GM19025 (cell line): ENCODE data around the gene FOXL3.
"Not testable (repeated sequence)": the region's sequence is repeated elsewhere in the genome, so short reads cannot be mapped to it uniquely, and the experiment has no call there.

Experiments
- ATAC-seq: cut with Tn5 transposase; IDR thresholded peaks from one replicate; pipeline ENCODE4 v1.9.1; 2021; ENCODE audit warnings: mild to moderate bottlenecking, low read depth, moderate library complexity; ENCODE audit not compliant: unreplicated experiment

Gene FOXL3

DNA sequence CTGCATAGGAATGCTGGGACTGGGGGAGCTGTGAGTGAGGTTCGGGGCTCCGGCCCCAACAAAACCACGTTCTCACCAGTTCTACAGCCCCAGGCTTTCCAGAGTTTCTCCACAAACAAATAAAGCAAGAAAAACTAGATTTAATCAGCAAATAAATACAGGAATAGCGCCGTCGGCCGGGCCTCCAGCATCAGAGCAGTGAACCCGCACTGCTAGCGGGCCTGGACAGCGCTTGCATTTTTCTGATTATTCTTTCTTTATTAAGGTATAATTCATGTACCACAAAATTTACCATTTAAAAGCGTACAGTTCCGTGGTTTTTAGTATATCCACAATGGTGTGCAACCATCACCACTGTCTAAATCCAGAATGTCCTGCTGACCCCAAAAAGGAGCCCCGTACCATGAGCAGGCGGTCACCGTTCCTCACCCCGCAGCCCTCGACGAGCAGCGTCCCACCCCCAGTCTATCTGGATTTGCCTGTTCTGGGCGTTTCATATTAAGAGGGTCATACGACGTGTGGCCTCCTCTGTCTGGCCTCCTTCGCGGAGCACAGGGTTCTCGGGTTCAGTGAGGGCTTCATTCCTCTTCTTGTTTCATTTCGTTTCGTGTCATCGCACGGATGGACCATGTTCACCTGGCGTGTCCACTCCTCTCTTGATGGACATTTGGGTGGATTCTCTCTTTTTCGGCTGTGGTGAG lies 35.5 kb upstream of the FOXL3 start:
- ATAC-seq = no peak

DNA sequence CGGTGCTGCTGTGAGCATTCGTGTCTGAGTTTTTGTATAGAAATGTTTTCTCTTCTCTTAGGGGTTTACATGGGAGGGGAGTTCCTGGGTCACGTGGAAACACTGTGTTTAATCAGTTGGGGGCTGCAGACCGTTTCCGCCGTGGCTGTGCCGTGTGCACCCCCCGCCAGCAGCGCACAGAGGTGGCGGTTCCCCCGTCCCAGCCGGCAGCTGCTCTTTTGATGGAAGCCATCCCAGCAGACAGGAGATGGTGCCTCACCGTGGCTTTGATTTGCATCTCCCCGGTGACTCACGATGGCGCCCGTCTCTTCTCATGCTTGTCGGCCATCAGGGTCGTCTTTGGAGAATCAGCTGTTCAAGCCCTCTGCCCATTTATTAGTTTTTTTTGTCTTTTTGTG lies 34.9 kb upstream of the FOXL3 start:
- ATAC-seq = no peak

DNA sequence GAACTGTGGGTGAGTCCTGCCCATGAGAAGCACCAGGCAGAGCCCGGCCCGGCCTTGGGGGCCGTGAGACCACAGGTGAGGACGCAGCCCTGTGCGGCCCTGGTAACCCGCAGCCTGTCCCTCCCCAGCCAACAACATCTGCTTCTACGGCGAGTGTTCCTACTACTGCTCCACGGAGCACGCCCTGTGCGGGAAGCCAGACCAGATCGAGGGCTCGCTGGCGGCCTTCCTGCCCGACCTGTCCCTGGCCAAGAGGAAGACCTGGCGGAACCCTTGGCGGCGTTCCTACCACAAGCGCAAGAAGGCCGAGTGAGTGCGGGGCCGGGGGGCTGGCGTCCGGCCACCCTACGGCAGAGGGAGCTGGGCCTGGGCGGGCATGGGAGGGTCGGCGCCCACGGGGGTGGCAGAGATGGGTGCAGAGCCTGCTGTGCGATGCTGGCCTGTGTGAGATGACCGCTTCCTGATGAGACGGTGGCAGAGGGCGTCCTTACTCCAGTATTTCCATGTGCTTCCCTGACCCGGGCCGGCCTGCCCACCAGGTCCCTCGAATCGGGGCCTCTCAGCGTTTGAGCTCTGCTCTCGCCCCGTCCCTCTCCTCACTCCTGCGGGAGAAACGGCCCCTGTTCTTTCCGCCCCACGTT lies 34.1 kb upstream of the FOXL3 start:
- no peak for ATAC-seq

DNA sequence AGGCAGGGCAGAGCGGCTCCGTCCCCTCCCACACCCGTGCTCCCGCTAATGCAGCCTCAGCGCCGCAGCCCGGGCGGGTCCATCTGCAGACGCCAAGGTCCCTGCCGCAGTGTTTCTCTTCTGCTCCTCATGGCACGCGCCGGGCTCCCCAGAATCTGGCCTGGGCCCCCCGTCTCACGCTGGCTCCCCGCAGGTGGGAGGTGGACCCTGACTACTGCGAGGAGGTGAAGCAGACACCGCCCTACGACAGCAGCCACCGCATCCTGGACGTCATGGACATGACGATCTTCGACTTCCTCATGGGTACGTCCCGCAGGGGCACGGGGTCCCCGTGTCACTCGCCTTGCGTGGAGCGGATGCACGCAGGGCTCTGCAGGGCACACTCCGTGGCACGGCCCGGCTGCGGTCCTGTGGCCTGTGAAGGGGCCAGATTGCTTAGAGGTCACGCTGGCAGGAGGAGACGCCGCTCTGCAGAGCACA lies 33.5 kb upstream of the FOXL3 start:
- no peak for ATAC-seq

DNA sequence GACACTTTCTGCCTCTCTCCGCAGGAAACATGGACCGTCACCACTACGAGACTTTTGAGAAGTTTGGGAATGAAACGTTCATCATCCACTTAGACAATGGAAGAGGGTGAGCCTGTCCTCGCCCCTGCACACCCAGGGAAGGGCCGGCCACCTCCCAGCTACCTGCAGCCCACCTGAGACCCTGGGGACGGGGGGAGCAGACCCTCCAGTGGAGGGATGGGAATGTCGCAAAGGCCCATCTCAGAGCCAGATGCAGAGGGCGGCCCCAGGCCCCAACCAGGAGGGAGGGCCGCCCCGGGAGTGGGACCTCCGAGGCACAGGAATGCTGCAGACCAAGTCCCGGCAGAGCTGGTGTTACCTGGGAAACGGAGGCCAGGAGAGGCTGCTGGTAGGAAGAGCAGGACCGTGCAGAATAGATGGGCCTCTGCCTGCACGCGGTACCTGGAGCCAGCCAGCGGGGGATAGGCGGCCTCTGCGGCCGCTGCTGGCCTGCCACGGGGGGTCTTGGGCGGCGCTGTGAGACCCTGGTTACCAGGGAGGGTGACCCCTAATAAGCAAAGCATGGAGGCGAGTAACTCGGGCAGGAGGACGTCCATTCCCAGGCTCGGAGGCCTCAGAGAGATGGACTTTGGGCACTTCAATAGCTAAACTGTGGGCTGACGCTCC lies 32.9 kb upstream of the FOXL3 start:
- no peak for ATAC-seq

DNA sequence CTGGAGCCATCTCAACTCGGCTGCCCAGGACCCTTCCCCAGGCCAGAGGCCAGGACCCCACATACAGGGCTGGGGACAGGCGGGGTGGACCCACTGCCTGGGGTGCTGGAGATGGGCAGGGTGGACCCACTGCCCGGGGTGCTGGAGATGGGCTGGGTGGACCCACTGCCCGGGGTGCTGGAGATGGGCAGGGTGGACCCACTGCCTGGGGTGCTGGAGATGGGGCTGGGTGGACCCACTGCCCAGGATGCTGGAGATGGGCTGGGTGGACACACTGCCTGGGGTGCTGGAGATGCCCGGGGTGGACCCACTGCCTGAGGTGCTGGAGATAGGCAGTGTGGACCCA lies 32.4 kb upstream of the FOXL3 start:
- no peak for ATAC-seq

DNA sequence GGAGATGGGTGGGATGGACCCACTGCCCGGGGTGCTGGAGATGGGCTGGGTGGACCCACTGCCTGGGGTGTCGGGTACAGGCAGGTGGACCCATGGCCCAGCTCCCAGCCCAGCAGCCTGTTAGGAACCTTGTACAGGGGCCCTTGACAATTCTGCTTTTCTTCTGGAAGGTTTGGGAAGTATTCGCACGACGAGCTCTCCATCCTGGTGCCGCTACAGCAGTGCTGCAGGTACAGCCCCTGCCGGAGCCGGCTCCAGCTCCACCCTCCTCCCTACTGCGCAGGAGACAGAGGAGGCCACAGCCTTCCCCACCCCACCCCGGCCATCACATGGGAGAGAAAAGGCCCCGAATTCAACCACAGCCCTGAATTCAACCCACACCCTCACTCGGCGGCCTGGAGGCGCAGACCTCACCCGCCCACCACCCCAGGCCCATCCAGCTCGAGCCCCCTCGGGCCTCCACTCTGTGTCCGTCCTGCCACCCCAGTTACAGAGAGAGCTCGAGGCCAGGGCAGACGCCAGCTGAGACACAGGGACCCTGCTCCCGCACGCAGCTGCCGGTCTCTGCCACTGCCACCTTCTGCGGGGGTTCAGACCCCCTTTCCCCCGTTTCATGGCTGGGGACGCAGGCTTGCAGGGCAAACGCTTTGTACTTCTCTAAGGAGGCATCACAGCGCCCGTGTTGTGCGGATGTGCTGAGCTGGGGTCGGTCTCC lies 31.3 kb upstream of the FOXL3 start:
- no peak for ATAC-seq

DNA sequence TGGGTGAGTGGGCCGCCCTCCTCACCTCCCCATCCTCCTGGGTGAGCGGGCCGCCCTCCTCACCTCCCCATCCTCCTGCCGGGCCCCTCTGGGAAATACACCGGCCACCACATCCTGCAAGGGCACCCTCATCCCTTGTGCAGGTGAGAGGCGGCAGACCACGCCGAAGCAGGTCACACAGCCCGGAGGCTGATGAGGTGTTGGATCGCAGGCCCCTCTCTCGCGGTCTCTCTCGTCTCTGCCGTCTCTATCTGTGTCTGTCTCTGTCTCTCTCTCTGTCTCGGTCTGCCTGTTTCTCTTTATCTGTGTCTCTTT lies 30.8 kb upstream of the FOXL3 start:
- ATAC-seq = no peak

DNA sequence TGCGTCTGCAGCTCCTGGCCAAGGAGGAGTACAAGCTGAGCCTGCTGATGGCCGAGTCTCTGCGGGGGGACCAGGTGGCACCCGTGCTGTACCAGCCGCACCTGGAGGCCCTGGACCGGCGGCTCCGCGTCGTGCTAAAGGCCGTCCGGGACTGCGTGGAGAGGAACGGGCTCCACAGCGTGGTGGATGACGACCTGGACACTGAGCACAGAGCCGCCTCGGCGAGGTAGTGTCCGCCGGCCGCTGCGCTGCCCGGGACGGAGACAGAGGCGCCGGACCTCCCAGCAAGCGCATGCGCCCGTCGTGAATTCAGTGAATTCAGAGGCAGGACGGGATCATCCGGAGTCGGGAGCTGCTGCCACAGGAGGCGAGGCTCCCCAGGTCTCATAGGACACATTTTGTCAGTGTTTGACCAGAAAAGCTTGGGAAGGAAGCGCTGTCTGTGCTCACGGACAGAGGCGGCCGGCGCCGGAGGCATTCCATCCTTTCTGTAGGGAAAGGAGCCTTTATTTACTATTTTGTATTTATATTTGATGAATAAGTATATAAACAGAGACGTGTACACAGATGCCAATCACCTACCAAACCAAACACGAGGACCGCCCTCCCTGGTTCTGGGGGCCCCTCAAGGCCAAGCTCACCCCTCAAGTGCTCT lies 30.1 kb upstream of the FOXL3 start:
- no peak for ATAC-seq

DNA sequence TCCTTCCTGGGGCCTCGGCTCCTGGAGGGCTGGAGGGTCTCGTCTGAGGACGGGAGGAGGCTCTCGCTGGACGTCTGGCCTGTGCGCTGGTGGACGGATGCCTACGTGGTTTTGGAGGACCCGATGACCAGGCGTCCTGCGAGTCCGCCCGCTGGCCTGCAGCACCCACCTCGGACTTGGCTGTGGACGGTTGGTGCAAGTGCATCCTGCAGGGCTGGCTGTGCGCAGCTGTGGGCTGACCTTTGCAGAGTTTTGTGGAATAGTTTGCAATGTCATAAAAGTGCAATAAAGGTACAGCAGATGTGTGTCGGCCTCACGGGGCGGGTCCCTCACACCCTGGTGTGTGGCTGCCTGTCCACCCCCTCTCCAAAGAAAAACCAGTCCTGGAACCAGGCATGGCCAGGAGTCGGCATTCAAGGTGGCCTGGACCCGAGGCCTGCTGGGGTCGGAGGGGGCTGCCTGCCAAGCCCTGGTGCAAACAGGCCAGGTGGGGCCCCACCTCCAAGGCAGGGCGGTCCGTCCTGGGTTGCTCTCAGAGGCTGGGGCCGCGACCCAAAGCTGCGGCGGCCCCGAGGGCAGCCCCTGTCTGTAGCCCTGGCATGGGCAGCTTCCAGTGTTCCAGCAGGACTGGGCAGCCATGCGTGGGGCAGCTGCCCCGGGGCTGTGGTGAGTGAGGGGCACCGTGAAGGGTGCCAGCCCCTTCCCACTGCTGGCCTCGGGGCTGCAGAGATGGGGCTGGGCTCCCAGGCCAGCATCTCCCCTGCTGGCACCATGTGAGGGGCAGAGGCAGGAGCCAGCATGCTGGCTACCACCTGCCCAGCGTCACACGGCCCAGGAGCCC lies 29.3 kb upstream of the FOXL3 start:
- ATAC-seq = no peak

DNA sequence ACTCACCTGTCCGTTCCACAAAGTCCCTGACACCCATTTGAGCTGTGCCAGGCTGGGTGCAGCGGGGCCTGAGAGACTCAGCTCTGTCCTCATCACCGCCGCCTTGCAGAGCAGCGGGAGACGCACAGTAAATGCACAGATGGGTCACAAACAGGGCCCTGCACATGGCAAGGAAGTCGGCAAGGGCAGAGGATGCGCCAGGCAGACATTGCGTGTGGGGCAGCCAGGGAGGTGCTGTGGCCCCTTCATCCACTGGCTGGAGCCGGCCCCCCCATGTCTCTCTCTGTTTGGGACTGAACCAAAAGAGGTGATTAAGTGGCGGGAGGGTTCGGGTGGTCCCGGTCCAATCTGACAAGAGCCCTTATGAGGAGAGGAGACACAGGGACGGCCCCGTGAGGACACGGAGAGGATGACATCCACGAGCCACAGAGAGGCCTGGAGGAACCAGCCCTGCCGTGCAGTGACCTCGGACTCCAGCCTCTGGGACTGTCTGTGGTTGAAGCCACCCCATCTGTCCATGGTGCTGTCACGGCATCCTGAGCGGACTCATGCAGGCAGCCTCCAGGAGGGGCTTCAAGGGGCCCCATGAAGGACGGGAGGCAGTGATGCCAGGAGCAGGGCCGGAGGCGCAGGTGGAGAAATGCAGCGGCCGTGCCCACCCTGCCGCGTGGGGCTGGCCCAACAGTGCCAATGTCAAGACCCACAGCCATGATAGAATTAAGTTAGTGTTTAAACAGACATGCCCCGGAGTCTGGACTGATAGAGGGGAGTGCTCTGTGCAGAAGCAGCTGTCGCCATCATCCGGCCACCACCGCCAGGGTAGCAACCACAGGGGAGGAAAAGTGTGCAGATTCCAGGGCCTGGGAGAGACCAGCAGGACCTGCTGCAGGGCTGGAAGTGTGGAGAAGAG lies 28.4 kb upstream of the FOXL3 start:
- no peak for ATAC-seq

DNA sequence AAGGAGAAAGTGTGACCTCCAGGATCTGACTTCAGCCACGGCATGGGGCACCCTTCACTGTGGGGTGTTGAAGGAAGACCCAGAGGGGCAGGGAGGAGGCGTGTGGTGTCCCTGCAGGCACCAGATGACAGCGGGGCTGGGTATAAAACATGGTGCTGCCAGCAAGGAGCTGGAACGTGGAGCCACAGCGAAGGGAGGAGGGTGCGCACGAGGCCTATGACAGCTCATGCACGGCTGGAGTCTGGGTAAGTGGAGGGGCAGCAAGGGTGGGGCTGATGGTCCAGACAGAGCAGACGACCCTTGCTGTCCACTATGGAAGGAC lies 27.8 kb upstream of the FOXL3 start:
- no peak for ATAC-seq

DNA sequence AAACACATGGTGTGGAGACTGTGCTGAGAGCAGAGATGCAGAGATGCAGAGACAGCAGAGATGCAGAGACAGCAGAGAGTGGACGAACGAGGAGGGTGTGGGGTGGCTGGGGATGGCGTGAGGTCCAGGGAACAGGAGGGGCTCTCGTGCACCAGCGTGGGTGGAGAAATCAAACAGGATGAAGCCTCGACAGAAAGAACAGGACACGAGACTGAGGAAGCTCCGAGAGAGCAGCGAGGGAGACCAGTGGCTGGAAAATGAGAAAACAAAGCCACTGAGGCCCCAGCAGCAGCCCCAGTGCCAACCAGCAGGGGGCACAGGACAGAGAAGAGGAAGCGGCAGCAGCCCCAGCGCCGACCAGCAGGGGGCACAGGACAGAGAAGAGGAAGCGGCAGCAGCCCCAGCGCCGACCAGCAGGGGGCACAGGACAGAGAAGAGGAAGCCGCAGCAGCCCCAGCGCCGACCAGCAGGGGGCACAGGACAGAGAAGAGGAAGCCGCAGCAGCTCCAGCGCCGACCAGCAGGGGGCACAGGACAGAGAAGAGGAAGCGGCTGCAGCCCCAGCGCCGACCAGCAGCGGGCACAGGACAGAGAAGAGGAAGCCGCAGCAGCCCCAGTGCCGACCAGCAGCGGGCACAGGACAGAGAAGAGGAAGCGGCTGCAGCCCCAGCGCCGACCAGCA lies 27.2 kb upstream of the FOXL3 start:
- ATAC-seq = not testable (repeated sequence)

DNA sequence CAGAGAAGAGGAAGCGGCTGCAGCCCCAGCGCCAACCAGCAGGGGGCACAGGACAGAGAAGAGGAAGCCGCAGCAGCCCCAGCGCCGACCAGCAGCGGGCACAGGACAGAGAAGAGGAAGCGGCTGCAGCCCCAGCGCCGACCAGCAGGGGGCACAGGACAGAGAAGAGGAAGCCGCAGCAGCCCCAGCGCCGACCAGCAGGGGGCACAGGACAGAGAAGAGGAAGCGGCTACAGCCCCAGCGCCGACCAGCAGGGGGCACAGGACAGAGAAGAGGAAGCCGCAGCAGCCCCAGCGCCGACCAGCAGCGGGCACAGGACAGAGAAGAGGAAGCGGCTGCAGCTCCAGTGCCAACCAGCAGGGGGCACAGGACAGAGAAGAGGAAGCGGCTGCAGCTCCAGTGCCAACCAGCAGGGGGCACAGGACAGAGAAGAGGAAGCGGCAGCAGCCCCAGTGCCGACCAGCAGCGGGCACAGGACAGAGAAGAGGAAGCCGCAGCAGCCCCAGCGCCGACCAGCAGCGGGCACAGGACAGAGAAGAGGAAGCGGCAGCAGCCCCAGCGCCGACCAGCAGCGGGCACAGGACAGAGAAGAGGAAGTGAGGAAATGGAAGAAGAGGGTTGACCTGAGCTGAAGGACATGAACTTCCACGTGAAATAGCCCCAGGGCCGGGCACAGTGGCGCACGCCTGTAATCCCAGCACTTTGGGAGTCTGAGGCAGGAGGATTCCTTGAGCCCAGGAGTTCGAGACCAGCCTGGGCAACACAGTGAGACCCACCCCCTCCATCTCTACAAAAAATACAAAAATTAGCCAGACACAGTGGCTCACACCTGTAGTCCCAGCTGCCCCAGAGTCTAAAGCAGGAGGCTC lies 26.3 kb upstream of the FOXL3 start:
- not testable (repeated sequence) for ATAC-seq

DNA sequence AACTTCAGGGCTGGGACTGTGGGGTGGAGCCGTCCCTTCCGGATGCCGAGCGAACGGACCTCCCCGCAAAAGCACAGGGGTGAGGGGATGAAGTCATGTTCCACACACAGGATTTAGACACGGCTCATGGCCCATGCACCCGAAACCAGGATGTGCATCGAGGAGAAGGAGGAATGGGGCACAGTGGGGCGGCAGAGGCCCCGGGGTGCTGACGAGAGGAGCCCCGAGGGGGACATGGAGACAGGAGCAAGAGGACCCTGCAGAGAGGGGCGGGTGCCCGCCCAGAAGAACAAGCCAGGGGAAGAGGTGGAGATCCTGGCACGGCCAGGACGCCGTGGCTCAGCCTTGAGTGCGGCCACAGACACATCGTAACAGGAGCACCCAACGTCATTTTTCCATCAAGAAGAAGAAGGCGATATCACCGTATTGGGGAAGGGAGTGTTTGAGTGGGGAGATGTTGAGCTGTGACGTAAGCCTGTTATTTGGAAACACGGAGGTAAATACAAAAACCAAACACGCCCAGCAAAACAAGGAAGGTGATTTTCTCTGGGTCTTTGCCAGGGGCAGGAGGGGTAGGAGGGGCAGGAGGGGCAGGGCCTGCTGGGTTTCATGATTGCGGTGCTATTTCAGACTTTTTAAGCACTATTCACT lies 25.3 kb upstream of the FOXL3 start:
- no peak for ATAC-seq

DNA sequence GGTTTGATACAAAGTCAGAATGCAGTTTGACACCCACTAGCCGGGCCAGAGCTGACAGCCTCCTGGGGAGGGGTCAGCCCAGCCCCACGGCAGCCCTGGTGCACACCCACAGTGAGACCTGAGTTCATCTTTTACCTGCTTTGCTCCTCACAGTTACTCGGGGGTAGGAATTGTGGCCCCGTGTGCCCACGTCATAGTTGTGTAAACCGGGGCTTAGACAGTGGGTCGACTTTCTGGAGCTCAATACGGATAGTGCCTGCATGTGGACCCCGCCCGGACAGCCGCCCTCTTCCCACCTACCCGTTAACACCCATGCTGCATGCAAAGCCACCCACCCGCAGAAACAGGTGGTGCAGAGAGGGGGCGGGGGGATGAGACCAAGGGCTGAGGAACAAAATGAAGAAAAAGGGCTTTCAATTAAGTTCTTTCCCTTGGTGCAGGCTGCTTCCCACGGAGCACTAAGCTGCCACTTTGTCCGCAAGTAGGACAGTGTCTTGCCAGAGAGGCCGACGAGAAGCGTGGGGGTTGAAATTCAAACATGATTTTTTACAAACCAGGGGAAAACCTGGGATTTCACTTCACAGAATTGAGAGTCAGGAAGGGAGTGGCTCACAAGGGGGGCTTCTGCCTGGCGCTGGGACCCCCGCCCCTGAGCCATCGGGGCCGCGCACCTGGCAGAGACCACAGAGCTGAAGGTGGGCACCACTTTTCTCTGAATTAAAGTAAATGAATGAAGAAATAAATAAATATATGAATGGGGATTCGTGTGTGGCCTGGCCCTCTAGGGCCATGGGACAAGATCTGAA lies 24.6 kb upstream of the FOXL3 start:
- ATAC-seq = no peak
